ENCODE results near the gene CPNE2. TPM values are rescaled to one million over a fixed set of nuclear protein-coding genes. Genes with fewer than 3 reads are reported as not detected.

Gene CPNE2
- total and polyA plus RNA-seq, 2 of the 8 experiments (the other 6 are each of a cell fraction or from before 2014, with no cell fraction given): 10.6 to 39.5 TPM

DNA sequence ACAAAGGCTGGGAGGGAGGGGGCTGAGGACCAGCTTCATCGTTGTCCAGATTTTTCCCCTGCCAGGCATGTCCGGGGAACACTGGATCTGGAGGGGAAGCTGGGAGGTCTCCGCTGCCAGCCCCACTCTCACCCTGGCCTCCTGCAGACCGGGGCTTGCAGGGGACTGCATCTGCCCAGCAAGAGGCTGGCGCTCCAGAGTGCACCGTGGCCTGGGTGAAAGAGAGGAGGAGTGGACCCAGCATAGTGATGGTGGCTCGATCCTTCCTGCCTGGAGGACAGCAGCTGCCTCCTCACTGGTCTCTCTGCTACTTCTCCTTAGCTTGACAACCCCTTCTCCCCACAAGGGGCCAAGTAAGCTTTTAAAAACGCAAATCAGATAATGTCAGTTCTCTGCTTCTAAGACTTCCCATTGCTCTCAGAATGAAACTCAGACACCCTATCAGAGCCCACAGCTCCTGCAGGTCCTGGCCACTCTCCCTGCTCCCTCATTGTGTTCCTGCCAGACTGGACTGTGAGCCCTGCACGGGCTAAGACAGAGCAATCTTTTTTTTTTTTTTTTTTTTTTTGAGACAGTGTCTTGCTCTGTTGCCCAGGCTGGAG lies 15.0 kb downstream of the CPNE2 start (continued):
- TF ChIP-seq, protein P1, sequence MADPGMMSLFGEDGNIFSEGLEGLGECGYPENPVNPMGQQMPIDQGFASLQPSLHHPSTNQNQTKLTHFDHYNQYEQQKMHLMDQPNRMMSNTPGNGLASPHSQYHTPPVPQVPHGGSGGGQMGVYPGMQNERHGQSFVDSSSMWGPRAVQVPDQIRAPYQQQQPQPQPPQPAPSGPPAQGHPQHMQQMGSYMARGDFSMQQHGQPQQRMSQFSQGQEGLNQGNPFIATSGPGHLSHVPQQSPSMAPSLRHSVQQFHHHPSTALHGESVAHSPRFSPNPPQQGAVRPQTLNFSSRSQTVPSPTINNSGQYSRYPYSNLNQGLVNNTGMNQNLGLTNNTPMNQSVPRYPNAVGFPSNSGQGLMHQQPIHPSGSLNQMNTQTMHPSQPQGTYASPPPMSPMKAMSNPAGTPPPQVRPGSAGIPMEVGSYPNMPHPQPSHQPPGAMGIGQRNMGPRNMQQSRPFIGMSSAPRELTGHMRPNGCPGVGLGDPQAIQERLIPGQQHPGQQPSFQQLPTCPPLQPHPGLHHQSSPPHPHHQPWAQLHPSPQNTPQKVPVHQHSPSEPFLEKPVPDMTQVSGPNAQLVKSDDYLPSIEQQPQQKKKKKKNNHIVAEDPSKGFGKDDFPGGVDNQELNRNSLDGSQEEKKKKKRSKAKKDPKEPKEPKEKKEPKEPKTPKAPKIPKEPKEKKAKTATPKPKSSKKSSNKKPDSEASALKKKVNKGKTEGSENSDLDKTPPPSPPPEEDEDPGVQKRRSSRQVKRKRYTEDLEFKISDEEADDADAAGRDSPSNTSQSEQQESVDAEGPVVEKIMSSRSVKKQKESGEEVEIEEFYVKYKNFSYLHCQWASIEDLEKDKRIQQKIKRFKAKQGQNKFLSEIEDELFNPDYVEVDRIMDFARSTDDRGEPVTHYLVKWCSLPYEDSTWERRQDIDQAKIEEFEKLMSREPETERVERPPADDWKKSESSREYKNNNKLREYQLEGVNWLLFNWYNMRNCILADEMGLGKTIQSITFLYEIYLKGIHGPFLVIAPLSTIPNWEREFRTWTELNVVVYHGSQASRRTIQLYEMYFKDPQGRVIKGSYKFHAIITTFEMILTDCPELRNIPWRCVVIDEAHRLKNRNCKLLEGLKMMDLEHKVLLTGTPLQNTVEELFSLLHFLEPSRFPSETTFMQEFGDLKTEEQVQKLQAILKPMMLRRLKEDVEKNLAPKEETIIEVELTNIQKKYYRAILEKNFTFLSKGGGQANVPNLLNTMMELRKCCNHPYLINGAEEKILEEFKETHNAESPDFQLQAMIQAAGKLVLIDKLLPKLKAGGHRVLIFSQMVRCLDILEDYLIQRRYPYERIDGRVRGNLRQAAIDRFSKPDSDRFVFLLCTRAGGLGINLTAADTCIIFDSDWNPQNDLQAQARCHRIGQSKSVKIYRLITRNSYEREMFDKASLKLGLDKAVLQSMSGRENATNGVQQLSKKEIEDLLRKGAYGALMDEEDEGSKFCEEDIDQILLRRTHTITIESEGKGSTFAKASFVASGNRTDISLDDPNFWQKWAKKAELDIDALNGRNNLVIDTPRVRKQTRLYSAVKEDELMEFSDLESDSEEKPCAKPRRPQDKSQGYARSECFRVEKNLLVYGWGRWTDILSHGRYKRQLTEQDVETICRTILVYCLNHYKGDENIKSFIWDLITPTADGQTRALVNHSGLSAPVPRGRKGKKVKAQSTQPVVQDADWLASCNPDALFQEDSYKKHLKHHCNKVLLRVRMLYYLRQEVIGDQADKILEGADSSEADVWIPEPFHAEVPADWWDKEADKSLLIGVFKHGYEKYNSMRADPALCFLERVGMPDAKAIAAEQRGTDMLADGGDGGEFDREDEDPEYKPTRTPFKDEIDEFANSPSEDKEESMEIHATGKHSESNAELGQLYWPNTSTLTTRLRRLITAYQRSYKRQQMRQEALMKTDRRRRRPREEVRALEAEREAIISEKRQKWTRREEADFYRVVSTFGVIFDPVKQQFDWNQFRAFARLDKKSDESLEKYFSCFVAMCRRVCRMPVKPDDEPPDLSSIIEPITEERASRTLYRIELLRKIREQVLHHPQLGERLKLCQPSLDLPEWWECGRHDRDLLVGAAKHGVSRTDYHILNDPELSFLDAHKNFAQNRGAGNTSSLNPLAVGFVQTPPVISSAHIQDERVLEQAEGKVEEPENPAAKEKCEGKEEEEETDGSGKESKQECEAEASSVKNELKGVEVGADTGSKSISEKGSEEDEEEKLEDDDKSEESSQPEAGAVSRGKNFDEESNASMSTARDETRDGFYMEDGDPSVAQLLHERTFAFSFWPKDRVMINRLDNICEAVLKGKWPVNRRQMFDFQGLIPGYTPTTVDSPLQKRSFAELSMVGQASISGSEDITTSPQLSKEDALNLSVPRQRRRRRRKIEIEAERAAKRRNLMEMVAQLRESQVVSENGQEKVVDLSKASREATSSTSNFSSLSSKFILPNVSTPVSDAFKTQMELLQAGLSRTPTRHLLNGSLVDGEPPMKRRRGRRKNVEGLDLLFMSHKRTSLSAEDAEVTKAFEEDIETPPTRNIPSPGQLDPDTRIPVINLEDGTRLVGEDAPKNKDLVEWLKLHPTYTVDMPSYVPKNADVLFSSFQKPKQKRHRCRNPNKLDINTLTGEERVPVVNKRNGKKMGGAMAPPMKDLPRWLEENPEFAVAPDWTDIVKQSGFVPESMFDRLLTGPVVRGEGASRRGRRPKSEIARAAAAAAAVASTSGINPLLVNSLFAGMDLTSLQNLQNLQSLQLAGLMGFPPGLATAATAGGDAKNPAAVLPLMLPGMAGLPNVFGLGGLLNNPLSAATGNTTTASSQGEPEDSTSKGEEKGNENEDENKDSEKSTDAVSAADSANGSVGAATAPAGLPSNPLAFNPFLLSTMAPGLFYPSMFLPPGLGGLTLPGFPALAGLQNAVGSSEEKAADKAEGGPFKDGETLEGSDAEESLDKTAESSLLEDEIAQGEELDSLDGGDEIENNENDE (IDR thresholded peaks at IDR 0.05; ENCODE audit: insufficient replicate concordance, low read length): no peak
- TF ChIP-seq RXRA (IDR thresholded peaks at IDR 0.05; ENCODE audit: insufficient read depth, low read depth, low read length) (no peak), NANOG (IDR thresholded peaks at IDR 0.05; ENCODE audit: insufficient read depth, low read depth, low read length, poor library complexity, severe bottlenecking) (no peak), TEAD4 (IDR thresholded peaks at IDR 0.05; ENCODE audit: low read depth, low read length) (no peak), USF2 (IDR thresholded peaks at IDR 0.05; ENCODE audit: low read length) (no peak)
